Ovary (tissue), 9 donors: Measurements from ENCODE around the gene TBCK. TPM values are rescaled to one million over a fixed set of nuclear protein-coding genes. Genes with fewer than 3 reads are reported as not detected.

Experiments
- DNase-seq, 5 donors: peaks; one replicate each; pipeline ENCODE4 v3.0.0-alpha.2; 2019 to 2020
- H3K27ac ChIP-seq, 2 donors: fragments of 200-600 bp; one replicate each; pipeline versions ENCODE4 v1.5.1 to v1.8.0; 2019 to 2022
- H3K27me3 ChIP-seq: fragments of 200-600 bp; one replicate; pipeline ENCODE4 v1.8.0; 2022
- H3K36me3 ChIP-seq: fragments of 200-600 bp; sonication (generic); one replicate; pipeline ENCODE4 v1.5.1; 2019
- H3K4me1 ChIP-seq: one replicate; pipeline ENCODE4 v1.8.1; 2013; ENCODE audit warnings: mild to moderate bottlenecking, moderate library complexity; ENCODE audit not compliant: insufficient read depth
- H3K4me3 ChIP-seq: fragments of 200-600 bp; sonication (generic); one replicate; pipeline ENCODE4 v1.5.1; 2017
- H3K9me3 ChIP-seq, 2 donors: fragments of 200-600 bp in 1 of 2; sonication (generic) in 1 of 2; one replicate each; pipeline versions ENCODE4 v1.5.1 to v1.8.1; 2013 to 2019; ENCODE audit warnings: mild to moderate bottlenecking in 1 of 2, moderate library complexity in 1 of 2
- CTCF ChIP-seq, 3 donors: fragments of 450-650 bp in 2 of 3; fragments of 200-600 bp in 1 of 3; IDR thresholded peaks; one replicate each; pipeline versions ENCODE4 v1.5.1 to v1.8.0; 2016 to 2022; ENCODE audit warnings: antibody characterized with exemption in 3 of 3, mild to moderate bottlenecking in 1 of 3
- EP300 ChIP-seq: sonication (generic); formaldehyde crosslinking; IDR thresholded peaks from one replicate; pipeline ENCODE4 v1.6.1; 2017; ENCODE audit warnings: antibody characterized with exemption
- POLR2A ChIP-seq: fragments of 450-650 bp; IDR thresholded peaks from one replicate; pipeline ENCODE4 v1.6.1; 2017; ENCODE audit warnings: antibody characterized with exemption, mild to moderate bottlenecking, moderate library complexity
- WGBS, 3 donors: extraction: QIAGEN DNeasy Blood & Tissue Kit in 1 of 3; methylation state at CpG; one replicate each; pipeline versions ENCODE4 v1.1.5 to v1.1.7; 2013 to 2017; 5-methylcytosine and 5-hydroxymethylcytosine counted together
- intact Hi-C, 4 donors: fragments of 100-400 bp; cut with DNase I; formaldehyde crosslinking; loops; one replicate each; pipeline versions ENCODE4 v1.11.0 to v1.15.1; 2022 to 2023
- polyA plus RNA-seq, 2 donors: library from polyadenylated mRNA; stranded (reverse); fragments of 200-250 nt in 1 of 2; fragments of 350-450 nt in 1 of 2; fragmentation: Illumina TruSeq in 1 of 2; extraction: RNeasy Lipid Tissue Mini Kit (QIAGEN cat#74804) in 1 of 2; gene quantifications; one replicate each; pipeline ENCODE4 v1.2.3, GENCODE V29; 2013 to 2014
- total RNA-seq, 7 donors: library from RNA; depleted of rRNA in 2 of 7; stranded (reverse); fragments of >200 nt in 2 of 7; fragmentation: NEBNext Ultra II Directional in 3 of 7; extraction: Animal tissue kit (Norgen Biotek cat#: 25700) in 3 of 7; gene quantifications; one replicate each; pipeline versions ENCODE4 v1.1.0 to v1.2.4, GENCODE V29; 2016 to 2023
- donor health status: DM: no; HTN: no; CAD: no; lungs with moderate emphysema.
- donor health status: DM: no; HTN: no; CAD: no.
- donor health status: Bipolar disorder and iron deficiency.
- donor health status: DM: yes; HTN: yes; CAD: no.
- donor health status: DM: no; HTN: no; CAD: no.
- donor health status: DM: yes; HTN: yes; CAD: no.

The TBCK gene
- total and polyA plus RNA-seq, 9 donors: 13.6 to 50.1 (median 39.1) TPM

- Histone ChIP-seq H3K36me3 (no peaks in the 10 kb centered on the region), H3K4me1 (peaks cover 4% of the 10 kb centered on the region), H3K9me3 (no peaks in the 10 kb centered on the region), H3K27me3 (no peaks in the 10 kb centered on the region), H3K27ac (no peak overlapping the region), H3K4me3 (no peak overlapping the region)
- WGBS, 3 donors: 79 to 82% (median 81%) methylated on average over 3 of the region's 3 CpGs
- no peak for DNase-seq
- intact Hi-C loops: no loop called here
- no peak for TF ChIP-seq POLR2A
- TF ChIP-seq EP300: no peak
- no peak for TF ChIP-seq CTCF (IDR thresholded peaks at IDR 0.05)
Observed at GRCh38 chr4:106312997-106313522, 2.9 kb downstream of the TBCK start.

GRCh38 chr4:106312377-106312776 lies 3.6 kb downstream of the TBCK start:
- intact Hi-C loops: no loop called here
- DNase-seq: no peak
- Histone ChIP-seq H3K9me3 (no peaks in the 10 kb centered on the region), H3K36me3 (no peaks in the 10 kb centered on the region), H3K27me3 (no peaks in the 10 kb centered on the region), H3K4me3 (no peak overlapping the region), H3K4me1 (peaks cover 3% of the 10 kb centered on the region), H3K27ac (peak overlapping the region in 1 of 2 donors; percentile 18)
- WGBS, 3 donors: 7 to 18% (median 7%) methylated on average over 1 of the region's 1 CpG
- TF ChIP-seq POLR2A (no peak), CTCF (IDR thresholded peaks at IDR 0.05) (no peak), EP300 (no peak)

GRCh38 chr4:106306561-106306960 lies 9.4 kb downstream of the TBCK start:
- H3K27me3 ChIP-seq: no peaks in the 10 kb centered on the region
- intact Hi-C loops: no loop called here
- H3K4me1 ChIP-seq: peaks cover 2% of the 10 kb centered on the region
- H3K4me3 ChIP-seq: no peak overlapping the region
- H3K27ac ChIP-seq: no peak overlapping the region
- TF ChIP-seq POLR2A (no peak), CTCF (IDR thresholded peaks at IDR 0.05) (no peak), EP300 (no peak)
- DNase-seq: no peak
- H3K36me3 ChIP-seq: no peaks in the 10 kb centered on the region
- no peaks in the 10 kb centered on the region for H3K9me3 ChIP-seq

GRCh38 chr4:106305435-106306055 lies 10.5 kb downstream of the TBCK start:
- H3K9me3 ChIP-seq: no peaks in the 10 kb centered on the region
- H3K27ac ChIP-seq: no peak overlapping the region
- intact Hi-C loops: no loop called here
- 86 to 92% (median 90%) methylated on average over 4 of the region's 4 CpGs for WGBS, 3 donors
- no peaks in the 10 kb centered on the region for H3K27me3 ChIP-seq
- H3K36me3 ChIP-seq: no peaks in the 10 kb centered on the region
- no peak overlapping the region for H3K4me3 ChIP-seq
- TF ChIP-seq EP300 (no peak), POLR2A (no peak), CTCF (IDR thresholded peaks at IDR 0.05) (no peak)
- H3K4me1 ChIP-seq: peaks cover 2% of the 10 kb centered on the region
- no peak for DNase-seq
